Midbrain (tissue), 1 donor: ENCODE measurements around the gene SLC25A46.
"Not testable (repeated sequence)": the region's sequence is repeated elsewhere in the genome, so short reads cannot be mapped to it uniquely, and the experiment has no call there.

Experiments
- DNase-seq: peaks from one replicate; lab custom pipeline; 2025; lab: John Stamatoyannopoulos, UW

The SLC25A46 gene

GRCh38 chr5:110757118-110757729 is 18.4 kb downstream of the SLC25A46 start:
- peak; percentile 42 for DNase-seq

DNA sequence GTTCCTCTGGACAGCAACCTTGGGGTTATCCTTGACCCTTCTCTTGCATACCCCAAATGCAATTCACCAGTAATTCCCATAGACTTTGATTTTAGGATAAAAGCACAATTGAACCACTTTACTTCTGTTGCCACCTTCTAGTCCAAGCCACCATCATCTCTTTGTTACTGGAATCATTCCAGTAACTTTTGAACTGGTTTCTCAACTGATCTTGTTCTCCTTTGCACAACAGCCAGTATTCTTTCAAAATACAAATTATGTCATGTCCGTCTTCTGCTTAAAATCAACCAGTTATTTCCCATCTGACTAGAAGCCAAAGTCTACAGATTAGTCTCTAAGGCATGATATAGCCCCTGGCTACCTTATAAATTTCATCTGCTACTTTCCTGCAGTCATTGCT is 21.4 kb downstream of the SLC25A46 start:
- no peak for DNase-seq

DNA sequence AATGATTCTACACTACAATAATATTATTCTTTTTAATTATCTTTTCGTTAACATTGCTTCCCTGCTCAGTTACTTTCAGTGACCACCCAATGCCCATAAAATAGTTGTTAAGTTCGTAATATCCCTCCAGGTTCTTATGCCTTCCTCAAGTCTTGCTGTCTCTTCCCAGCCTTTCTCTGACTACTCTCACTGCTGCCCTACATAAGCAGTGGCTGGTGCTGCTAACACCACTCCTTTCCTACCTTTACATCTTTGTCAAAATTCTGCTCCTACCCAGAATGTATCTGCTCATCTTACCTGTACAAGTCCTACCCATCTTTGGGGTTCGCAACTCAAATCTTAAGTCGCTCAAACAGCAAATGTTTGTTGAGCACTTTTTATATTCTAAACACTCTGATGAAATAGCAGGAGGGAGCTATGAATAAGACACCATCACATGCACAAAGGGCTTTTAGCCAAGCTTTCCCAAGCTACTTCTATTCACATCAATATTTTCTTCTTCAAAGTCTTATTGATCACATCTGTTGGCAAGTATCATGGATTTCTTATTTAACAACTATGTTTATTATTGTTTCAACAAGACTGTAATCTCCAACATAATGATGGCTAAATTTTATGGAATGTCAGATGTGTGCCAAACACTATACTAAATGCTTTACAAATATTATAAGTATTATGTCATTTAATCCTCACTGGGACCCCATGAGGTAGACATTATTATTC is 29.5 kb downstream of the SLC25A46 start:
- DNase-seq, result no peak

GRCh38 chr5:110769000-110769681 is 30.3 kb downstream of the SLC25A46 start:
- DNase-seq, result no peak

DNA sequence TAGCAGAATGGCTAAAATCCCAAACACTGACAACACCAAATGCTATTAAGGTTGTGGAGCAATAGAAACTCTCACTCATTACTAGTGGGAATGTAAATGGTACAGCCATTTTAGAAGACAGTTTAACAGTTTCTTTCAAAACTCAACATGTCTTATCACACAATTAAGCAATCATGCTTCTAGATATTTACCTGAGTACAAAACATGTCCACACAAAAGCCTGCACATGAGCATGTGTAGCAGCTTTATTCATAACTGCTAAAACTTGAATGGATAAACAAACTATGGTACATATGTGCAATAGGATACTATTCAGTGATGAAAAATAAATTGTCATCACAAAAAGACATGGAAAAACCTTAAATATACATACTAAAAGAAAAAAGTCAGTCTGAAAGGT is 31.5 kb downstream of the SLC25A46 start:
- no peak for DNase-seq

- DNase-seq, result no peak
Observed at GRCh38 chr5:110784901-110785300, 46.1 kb downstream of the SLC25A46 start.

DNA sequence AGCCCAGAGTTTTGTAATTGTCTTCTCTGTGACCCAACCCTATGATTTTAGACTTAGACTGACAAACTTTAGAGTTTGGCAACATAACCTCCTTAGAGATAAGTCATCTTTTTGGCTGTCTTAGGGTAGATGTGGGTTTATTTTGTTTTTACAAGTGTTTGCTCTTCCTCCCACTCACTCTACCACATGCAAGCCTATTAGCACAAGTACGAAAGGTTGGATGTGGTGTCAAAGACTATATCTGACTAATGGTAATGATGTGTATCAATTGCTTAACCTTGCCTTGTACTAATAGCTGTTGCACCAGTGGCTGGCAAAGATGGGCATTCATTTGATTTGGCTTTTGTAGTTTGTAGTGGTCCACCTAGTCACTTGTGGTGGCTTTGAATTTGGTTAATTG is 46.5 kb downstream of the SLC25A46 start:
- no peak for DNase-seq

DNA sequence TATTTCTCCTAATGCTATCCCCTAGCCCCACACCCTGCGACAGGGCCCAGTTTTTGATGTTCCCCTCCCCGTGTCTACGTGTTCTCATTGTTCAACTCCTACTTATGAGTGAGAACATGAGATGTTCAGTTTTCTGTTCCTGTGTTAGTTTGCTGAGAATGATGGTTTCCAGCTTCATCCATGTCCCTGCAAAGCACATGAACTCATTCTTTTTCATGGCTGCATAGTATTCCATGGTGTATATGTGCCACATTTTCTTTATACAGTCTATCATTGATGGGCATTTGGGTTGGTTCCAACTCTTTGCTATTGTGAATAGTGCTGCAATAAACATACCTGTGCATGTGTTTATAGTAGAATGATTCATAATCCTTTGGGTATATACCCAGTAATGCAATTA is 49.2 kb downstream of the SLC25A46 start:
- DNase-seq, result not testable (repeated sequence)

DNA sequence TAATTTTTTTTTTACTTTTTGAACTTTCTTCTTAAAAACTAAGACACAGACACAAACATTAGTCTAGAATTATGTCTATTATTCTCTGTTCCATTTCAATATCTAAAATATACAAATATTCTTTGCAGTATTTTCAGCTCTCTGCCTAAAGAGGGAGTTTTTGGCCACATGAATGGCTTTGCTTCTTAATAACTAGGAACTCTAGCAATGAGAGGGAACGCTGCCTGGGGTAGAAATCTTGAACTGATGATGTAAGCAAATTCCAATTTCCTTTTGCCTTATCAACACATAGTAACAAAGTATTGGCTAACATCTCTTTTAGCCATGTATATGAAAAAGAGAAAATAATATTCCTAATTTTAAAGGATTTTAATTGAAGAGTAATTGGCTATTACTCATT is 51.9 kb downstream of the SLC25A46 start:
- DNase-seq, result no peak

- DNase-seq, result no peak
Observed at GRCh38 chr5:110802998-110803397, 64.2 kb downstream of the SLC25A46 start.

- no peak for DNase-seq
Observed at GRCh38 chr5:110803467-110804326, 64.9 kb downstream of the SLC25A46 start.

DNA sequence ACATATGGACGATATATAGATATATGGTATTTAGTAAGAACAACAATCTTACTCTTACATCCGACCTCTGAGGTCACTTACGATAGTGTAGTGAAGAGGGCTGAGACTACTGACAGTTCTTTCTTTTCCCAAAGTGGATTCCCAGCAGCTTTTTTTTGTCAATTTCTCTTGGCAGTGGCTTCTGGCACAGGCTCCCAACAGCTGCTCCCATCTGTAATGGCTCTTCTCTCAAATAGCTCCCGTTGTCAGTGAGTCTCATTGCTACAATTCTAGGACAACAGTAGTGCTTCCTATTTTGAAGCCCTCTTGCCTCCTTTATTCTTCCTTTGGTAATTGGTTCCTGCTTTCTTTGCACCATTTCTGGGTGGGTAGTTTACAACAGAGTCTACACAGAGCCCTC is 68.4 kb downstream of the SLC25A46 start:
- no peak for DNase-seq

GRCh38 chr5:110809006-110809405 is 70.2 kb downstream of the SLC25A46 start:
- DNase-seq, result no peak
